Endothelial cell of umbilical vein (primary cell): ENCODE measurements around the gene RIC8A. TPM values are rescaled to one million over a fixed set of nuclear protein-coding genes. Genes with fewer than 3 reads are reported as not detected.

Source experiments
- BruUV-seq: library from RNA; stranded (reverse); fragments of 400-500 nt; replicated peaks from 2 replicates; lab custom pipeline; 2021; lab: Mats Ljungman, UMichigan
- CTCF ChIA-PET: fragments of 300-600, 350-600 bp; sonication (Branson Sonifier 250); formaldehyde crosslinking; loops from one replicate; lab custom pipeline; 2021; ENCODE audit warnings: antibody characterized with exemption, inconsistent platforms; lab: Charles Lee
- POLR2A ChIA-PET: fragments of 300-600, 350-600 bp; sonication (Branson Sonifier 250); formaldehyde crosslinking; loops from one replicate; lab custom pipeline; 2021; ENCODE audit warnings: antibody characterized with exemption, inconsistent platforms; lab: Charles Lee
- DNase-seq: peaks from one replicate; pipeline ENCODE4 v3.0.0-alpha.2; 2011; ENCODE audit warnings: low read depth, low spot score
- FAIRE-seq: peaks from 2 replicates; lab custom pipeline; 2011; peaks lifted over from hg19 to GRCh38; lab: Jason Lieb, UNC
- H2AFZ ChIP-seq: 2 replicates; pipeline ENCODE4 v1.6.0; 2012; ENCODE audit warnings: low read depth, low read length, control low read depth, inconsistent platforms
- H3K27ac ChIP-seq: 2 replicates; pipeline ENCODE4 v1.5.1; 2011; ENCODE audit warnings: low read depth, mild to moderate bottlenecking, control low read depth, low read length, moderate library complexity; ENCODE audit not compliant: insufficient read depth
- H3K27me3 ChIP-seq, 2 experiments: 2 replicates each; pipeline versions ENCODE4 v1.6.0 to v1.6.1; 2011; ENCODE audit warnings: low read length in 2 of 2, mixed read lengths in 1 of 2; ENCODE audit not compliant: control insufficient read depth in 2 of 2, insufficient read depth in 2 of 2
- H3K36me3 ChIP-seq, 2 experiments: 2 replicates in 1 of 2; 3 replicates in 1 of 2; pipeline ENCODE4 v1.5.1; 2011; ENCODE audit warnings: low read length in 2 of 2, mild to moderate bottlenecking in 1 of 2, moderate library complexity in 1 of 2; ENCODE audit not compliant: control insufficient read depth in 2 of 2, insufficient read depth in 2 of 2; ENCODE audit errors: extremely low read depth in 1 of 2
- H3K4me1 ChIP-seq: 3 replicates; pipeline ENCODE4 v1.5.1; 2011; ENCODE audit warnings: mild to moderate bottlenecking, low read length; ENCODE audit not compliant: control insufficient read depth, insufficient read depth; ENCODE audit errors: extremely low read depth
- H3K4me2 ChIP-seq: 2 replicates; pipeline ENCODE4 v1.6.1; 2011; ENCODE audit warnings: low read length, control low read depth, mixed read lengths; ENCODE audit not compliant: insufficient read depth
- H3K4me3 ChIP-seq, 3 experiments: fragments of 200-600 bp in 1 of 3; sonication (generic), shearing (Covaris generic) in 1 of 3; replicated peaks in 1 of 3; 2 replicates each; pipeline ENCODE4 v1.5.1; 2011 to 2016; ENCODE audit warnings: control low read depth in 3 of 3, low read length in 3 of 3, mild to moderate bottlenecking in 2 of 3, inconsistent platforms in 1 of 3, low read depth in 1 of 3, moderate library complexity in 1 of 3; ENCODE audit not compliant: insufficient read depth in 1 of 3
- H3K79me2 ChIP-seq: 2 replicates; pipeline ENCODE4 v1.6.0; 2012; ENCODE audit warnings: low read length, inconsistent platforms; ENCODE audit not compliant: control insufficient read depth, insufficient read depth
- H3K9ac ChIP-seq: replicated peaks from 2 replicates; pipeline ENCODE3; 2011; ENCODE audit warnings: low read length, control low read depth; ENCODE audit not compliant: insufficient read depth; ENCODE audit errors: extremely low read depth
- H3K9me1 ChIP-seq: replicated peaks from 3 replicates; pipeline ENCODE4 v1.6.0; 2011; ENCODE audit warnings: mild to moderate bottlenecking, low read length; ENCODE audit not compliant: control insufficient read depth, insufficient read depth; ENCODE audit errors: extremely low read depth
- H3K9me3 ChIP-seq: replicated peaks from 2 replicates; pipeline ENCODE4 v1.5.1; 2012; ENCODE audit warnings: low read length, inconsistent platforms; ENCODE audit not compliant: control insufficient read depth, insufficient read depth
- H4K20me1 ChIP-seq: replicated peaks from 2 replicates; pipeline ENCODE3; 2011; ENCODE audit warnings: mild to moderate bottlenecking, low read length; ENCODE audit not compliant: control insufficient read depth, insufficient read depth; ENCODE audit errors: extremely low read depth
- CTCF ChIP-seq, 2 donors: IDR thresholded peaks; 1 replicate in 1 of 2; 2 replicates in 1 of 2; pipeline ENCODE4 v1.5.1; 2011; ENCODE audit warnings: low read length in 2 of 2, mild to moderate bottlenecking in 2 of 2, moderate library complexity in 2 of 2, control low read depth in 1 of 2, inconsistent platforms in 1 of 2, low read depth in 1 of 2; ENCODE audit not compliant: insufficient read depth in 1 of 2; ENCODE audit errors: extremely low read depth in 1 of 2
- EZH2 ChIP-seq: IDR thresholded peaks from 2 replicates; pipeline ENCODE4 v1.6.1; 2012; ENCODE audit warnings: borderline replicate concordance, low read depth, mild to moderate bottlenecking, moderate library complexity, low read length, inconsistent platforms; ENCODE audit not compliant: severe bottlenecking
- FOS ChIP-seq: IDR thresholded peaks from 2 replicates; pipeline ENCODE4 v1.6.1; 2011; ENCODE audit warnings: mild to moderate bottlenecking, low read length, moderate library complexity, borderline replicate concordance; ENCODE audit not compliant: insufficient read depth
- GATA2 ChIP-seq: IDR thresholded peaks from 2 replicates; pipeline ENCODE4 v1.7.0; 2011; ENCODE audit warnings: low read depth, mild to moderate bottlenecking, moderate library complexity, mixed read lengths, low read length; ENCODE audit not compliant: insufficient read length, insufficient read depth
- JUN ChIP-seq: IDR thresholded peaks from 2 replicates; pipeline ENCODE4 v1.6.1; 2011; ENCODE audit warnings: borderline replicate concordance, low read depth; ENCODE audit not compliant: insufficient read length, insufficient read depth
- MYC ChIP-seq: IDR thresholded peaks from one replicate; pipeline ENCODE4 v1.6.1; 2011; ENCODE audit warnings: mild to moderate bottlenecking, low read depth, low read length
- POLR2A ChIP-seq: IDR thresholded peaks from 2 replicates; pipeline ENCODE4 v1.6.1; 2012; ENCODE audit warnings: low read depth, mild to moderate bottlenecking, control low read depth, low read length
- POLR2AphosphoS5 ChIP-seq: IDR thresholded peaks from 2 replicates; pipeline ENCODE4 v1.6.1; 2012; ENCODE audit warnings: low read depth, mild to moderate bottlenecking, control low read depth, low read length, moderate library complexity; ENCODE audit not compliant: insufficient read depth
- dilution Hi-C: fragments of 300-500 bp; cut with MboI; formaldehyde crosslinking; loops from one replicate; pipeline ENCODE4 v1.15.0; 2019; ENCODE audit warnings: low sequenced_read_pairs; ENCODE audit not compliant: extremely low pct_ligation_motif_present
- intact Hi-C: fragments of 100-400 bp; cut with micrococcal nuclease; formaldehyde crosslinking; loops from one replicate; pipeline ENCODE4 v1.10.0; 2022
- polyA plus RNA-seq, 4 experiments: library from polyadenylated mRNA; depleted of rRNA in 3 of 4; stranded (reverse) in 3 of 4; unstranded in 1 of 4; fragments of >200 nt; gene quantifications; 2 replicates each; pipeline versions ENCODE4 v1.2.1 to v1.2.3, GENCODE V29; 2011 to 2012; ENCODE audit warnings: missing spikeins in 1 of 4
- total RNA-seq: library from RNA; stranded (reverse); gene quantifications from 2 replicates; pipeline ENCODE4 v1.2.3, GENCODE V29; 2021
- TF ChIP-seq, protein P1 (sequence below): IDR thresholded peaks from 2 replicates; pipeline ENCODE4 v1.6.1; 2011; ENCODE audit not compliant: insufficient read depth, insufficient read length

Gene RIC8A
- total and polyA plus RNA-seq, 2 donors (not counting 3 experiments of a cell fraction or from before 2014, with no cell fraction given): 112 to 143 TPM

DNA sequence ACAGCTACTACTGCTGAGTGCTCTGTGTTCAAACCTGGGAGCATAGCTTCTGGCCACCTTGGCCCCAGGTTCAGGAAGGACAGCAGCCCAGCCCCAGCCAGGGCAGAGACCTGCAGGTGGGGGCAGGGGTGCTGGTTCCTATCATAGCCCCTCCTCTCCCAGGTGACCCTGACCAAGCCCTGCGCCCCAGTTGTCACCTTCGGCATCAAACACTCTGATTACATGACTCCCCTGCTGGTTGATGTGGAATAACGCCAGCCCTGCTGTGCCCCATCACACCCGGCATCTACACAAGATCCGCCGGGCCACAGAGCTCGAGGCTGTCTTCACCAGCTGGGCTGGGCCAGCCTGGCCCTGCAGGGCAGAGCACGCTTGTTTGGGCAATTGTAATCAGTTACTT lies 7.7 kb upstream of the RIC8A start:
- no TSS peak for BruUV-seq
- TF ChIP-seq GATA2: no peak
- TF ChIP-seq POLR2A: no peak
- H3K9me1 ChIP-seq: no peaks in the 10 kb centered on the region
- dilution Hi-C loops (no loop called here), intact Hi-C loops (no loop called here)
- no peak overlapping the region for H2AFZ ChIP-seq
- ChIA-PET CTCF (no interaction called here), POLR2A (no interaction called here)
- H3K9me3 ChIP-seq: no peaks in the 10 kb centered on the region
- DNase-seq (no peak), FAIRE-seq (no peak)
- no peaks in the 10 kb centered on the region for H3K79me2 ChIP-seq
- no peaks in the 10 kb centered on the region for H3K4me1 ChIP-seq
- no peak overlapping the region for H3K4me2 ChIP-seq
- H3K9ac ChIP-seq: no peak overlapping the region
- peaks cover 0 to 13% of the 10 kb centered on the region in 2 experiments for H3K36me3 ChIP-seq
- H4K20me1 ChIP-seq: no peaks in the 10 kb centered on the region
- H3K27ac ChIP-seq: no peak overlapping the region
- H3K4me3 ChIP-seq: no peak overlapping the region
- H3K27me3 ChIP-seq: no peaks in the 10 kb centered on the region

DNA sequence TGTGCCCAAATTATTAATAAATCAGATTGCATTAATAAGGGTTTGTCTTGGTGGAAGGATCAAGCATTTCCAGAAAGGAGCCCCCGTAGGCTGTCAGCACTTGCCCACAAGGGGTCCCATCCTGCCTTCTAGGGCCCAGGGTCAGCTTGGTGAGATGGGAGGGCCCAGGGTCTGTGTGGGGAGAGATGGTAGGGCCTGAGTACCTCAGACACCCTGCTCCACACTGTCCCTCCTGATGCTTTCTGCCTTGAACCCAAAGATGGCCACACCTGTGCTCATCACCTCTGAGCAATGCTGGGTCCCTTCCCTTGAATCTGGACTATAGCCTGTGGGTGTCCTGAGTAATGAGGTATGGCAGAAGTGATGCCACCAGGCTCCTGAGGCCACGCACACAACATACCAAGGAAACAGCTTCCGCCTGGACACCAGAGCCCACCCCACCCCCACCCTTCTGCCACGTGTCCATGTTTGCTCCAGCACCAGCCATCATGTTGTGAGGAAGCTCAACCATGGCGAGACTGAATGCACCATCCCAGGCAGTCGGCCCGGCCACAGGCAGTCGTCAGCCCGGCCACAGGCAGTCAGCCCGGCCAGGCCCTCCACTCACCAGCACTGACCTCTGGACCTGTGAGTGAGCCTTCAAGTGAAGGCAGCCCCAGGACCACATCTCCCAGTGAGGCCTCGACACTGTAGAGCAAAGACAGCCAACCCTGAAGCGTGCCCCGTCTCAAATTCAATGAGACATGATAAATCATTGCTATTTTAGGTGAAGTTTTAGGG lies 7.1 kb upstream of the RIC8A start:
- H2AFZ ChIP-seq: no peak overlapping the region
- dilution Hi-C loops (no loop called here), intact Hi-C loops (no loop called here)
- no peak overlapping the region for H3K9ac ChIP-seq
- DNase-seq: no peak
- TF ChIP-seq FOS (no peak), CTCF (IDR thresholded peaks at IDR 0.05; ENCODE audit: extremely low read depth in 1 of 2, insufficient read depth in 1 of 2, low read depth in 1 of 2, low read length in 2 of 2) (no peak), GATA2 (no peak), POLR2AphosphoS5 (no peak), POLR2A (no peak), EZH2 (no peak), JUN (no peak), MYC (no peak)
- TF ChIP-seq, protein P1, sequence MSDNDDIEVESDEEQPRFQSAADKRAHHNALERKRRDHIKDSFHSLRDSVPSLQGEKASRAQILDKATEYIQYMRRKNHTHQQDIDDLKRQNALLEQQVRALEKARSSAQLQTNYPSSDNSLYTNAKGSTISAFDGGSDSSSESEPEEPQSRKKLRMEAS: no peak
- H3K36me3 ChIP-seq: peaks cover 0 to 17% of the 10 kb centered on the region in 2 experiments
- no peaks in the 10 kb centered on the region for H3K4me1 ChIP-seq
- H3K4me2 ChIP-seq: no peak overlapping the region
- ChIA-PET CTCF (no interaction called here), POLR2A (no interaction called here)
- H4K20me1 ChIP-seq: no peaks in the 10 kb centered on the region
- no TSS peak for BruUV-seq
- no peak overlapping the region for H3K27ac ChIP-seq
- H3K9me3 ChIP-seq: no peaks in the 10 kb centered on the region
- H3K9me1 ChIP-seq: no peaks in the 10 kb centered on the region
- no peaks in the 10 kb centered on the region for H3K27me3 ChIP-seq
- no peak overlapping the region for H3K4me3 ChIP-seq
- H3K79me2 ChIP-seq: peaks cover 4% of the 10 kb centered on the region
- no peak for FAIRE-seq
